CD4-positive, alpha-beta T cell treated with Interleukin-15 for 1 hour (primary cell): ENCODE measurements around the gene PLPP4.

Experiments used
- DNase-seq: peaks from one replicate; pipeline ENCODE4 v3.0.0-alpha.2; 2020

Gene PLPP4

DNA sequence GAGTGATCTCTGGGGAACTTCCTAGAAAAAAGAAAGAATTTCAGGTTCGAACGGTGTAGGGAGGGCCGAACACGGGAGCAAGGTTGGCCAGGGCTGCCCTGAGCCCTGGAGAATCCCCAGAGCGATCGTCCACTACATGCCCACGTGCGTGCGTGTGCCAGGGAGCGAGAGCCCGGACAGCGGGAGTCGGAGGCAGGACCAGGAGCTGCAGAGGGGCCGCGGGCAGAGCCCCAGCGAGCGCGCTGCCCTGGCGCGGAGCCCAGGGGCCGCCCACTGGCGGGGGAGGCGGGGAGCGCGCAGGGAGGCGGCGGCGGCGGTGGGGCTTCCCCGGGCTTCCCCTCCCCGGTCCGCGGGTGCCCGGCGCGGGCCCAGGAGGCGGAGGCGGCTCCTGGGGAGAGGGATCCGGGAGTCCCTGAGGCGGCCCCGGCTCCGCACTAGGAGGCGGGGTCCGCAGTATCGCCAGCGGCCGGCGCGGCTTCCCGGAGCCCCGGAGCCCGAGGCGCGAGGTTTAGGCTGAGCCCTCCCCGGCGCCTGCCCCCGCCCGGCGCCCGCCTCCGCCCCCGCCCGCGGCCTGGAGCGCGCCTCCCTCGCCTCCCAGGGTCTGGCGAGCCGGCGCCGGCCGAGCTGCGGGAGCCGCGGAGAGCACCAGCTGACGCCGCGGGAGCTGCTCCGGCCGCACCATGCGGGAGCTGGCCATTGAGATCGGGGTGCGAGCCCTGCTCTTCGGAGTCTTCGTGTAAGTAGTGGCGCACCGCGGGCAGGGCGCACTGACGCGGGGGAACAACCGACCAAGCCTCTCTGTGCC lies at the start of gene PLPP4:
PLPP4 (plus strand) TSS at position 602 of the 805 bp plus-strand sequence; CDS start at position 681, 79 bp downstream.
- no peak for DNase-seq

DNA sequence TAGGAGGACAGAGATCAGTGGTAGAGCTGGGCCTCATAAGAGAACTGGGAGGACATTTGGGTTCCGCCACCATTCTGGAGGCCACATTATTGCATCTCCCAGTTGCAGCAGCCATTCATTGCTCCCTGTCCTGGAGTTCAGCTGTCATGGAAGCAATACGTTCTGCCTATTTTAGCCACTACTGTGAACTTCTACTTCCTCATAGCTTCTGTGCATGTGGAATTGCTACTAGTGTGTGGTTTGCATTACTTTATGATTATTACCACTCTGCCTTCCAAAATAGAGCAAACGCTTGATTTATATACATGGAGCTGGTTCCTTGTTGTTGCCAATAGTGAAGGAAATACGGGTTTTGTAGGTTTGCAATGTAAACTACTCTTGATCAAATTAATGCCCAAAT lies 47.2 kb upstream of the PLPP4 start:
- no peak for DNase-seq

DNA sequence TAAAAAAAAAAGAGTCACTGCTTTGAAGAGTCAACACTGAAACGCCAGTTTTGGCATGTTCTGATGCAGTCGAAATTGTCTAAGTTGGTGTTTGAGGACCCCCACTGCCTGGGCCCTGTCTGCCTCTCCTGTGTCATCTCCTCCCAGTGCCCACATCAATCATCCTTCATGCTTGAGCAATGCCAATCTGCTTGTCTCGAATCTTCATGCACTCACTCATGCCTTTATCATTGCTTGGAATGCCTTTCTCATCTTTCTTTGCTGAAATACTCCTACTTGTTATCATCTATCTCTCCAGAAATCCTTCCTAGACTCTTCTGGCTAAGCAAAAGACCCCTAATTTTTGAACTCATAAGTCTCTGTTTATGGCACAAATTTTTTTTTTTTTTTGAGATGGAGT lies 42.1 kb upstream of the PLPP4 start:
- no peak for DNase-seq

DNA sequence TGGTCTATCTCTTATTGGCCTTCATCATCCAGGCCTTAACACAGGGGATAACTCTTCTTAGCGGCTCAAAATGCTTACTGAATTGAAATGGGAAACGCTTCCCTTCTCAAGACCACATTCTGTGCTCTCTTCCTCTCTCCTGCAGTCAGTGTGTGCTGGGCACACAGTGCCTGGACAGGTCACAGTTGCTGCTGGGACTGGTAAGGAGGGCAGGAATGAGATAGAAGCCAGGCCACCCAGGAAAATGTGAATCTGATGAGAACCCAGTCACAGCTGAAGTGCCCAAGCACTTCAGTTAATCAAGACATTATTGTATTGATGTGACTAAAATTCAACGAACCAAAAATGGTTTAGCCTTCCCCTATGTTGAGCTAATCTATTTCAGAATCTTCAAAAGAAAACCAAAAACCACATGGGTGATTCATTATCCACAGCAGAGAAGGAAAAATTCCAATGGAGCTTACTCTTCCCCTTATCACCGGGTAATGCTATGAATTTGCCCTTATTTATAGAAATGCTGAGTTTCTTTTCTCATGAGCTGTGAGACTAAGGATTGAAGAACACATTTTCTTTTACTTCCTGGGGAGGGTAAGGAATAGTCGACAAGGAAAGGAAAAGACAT lies 41.2 kb upstream of the PLPP4 start:
- DNase-seq: no peak

DNA sequence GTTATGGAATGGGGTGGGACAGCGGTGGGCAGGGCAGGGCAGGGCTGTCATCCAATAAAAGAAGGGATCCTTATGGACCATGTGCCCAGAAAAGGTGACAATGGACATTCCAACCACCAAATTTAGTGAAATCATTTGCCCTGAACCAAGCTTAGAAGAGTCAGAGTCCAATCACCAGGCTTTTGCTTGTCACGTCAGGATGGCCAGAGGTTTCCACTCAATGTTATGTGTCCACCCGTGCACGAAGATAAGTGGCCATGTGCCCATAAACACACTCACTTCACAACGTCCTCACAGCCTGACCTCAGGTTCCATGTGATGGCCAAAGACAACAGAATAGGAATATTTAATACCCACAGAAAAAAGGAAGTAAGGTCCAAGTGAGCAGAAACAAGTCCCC lies 36.6 kb upstream of the PLPP4 start:
- DNase-seq: no peak

DNA sequence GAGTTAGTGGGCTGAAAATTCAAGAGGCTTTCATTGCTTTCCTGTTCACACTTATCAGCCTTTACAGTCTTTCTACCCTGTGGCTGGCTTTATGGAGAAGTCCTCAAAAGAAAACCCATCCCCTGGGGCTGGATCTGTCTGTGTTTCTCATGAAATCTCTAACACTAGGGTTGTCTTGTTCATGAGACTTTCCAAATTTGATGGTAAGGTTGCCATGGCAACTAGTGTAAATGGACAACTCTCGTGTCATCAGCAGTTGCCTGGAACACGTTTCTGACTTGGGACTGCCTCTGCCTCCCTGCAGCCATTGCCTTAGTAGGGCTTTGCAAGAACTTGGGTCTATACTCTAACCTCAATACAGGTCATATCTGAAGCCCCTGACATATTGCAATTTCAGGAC lies 35.8 kb upstream of the PLPP4 start:
- no peak for DNase-seq

DNA sequence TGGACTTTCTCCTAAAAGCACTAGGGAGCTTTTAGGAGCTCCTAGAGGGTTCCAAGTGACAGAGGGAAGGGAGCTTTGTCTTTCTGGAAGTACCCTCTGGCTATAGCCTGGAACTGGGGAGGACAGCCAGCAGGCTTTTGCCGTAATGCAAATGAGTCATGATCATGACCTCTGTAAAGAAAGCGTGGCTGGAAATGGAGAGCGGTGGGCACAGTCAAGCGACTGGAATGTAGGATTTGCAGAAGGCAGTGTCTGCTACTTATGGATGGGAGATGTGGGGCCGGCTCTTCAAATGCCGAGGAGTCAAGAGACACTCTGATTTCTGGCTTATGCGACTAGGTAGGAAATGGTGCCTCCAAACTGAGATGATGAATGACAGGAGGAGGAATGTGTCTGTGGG lies 34.6 kb upstream of the PLPP4 start:
- no peak for DNase-seq

DNA sequence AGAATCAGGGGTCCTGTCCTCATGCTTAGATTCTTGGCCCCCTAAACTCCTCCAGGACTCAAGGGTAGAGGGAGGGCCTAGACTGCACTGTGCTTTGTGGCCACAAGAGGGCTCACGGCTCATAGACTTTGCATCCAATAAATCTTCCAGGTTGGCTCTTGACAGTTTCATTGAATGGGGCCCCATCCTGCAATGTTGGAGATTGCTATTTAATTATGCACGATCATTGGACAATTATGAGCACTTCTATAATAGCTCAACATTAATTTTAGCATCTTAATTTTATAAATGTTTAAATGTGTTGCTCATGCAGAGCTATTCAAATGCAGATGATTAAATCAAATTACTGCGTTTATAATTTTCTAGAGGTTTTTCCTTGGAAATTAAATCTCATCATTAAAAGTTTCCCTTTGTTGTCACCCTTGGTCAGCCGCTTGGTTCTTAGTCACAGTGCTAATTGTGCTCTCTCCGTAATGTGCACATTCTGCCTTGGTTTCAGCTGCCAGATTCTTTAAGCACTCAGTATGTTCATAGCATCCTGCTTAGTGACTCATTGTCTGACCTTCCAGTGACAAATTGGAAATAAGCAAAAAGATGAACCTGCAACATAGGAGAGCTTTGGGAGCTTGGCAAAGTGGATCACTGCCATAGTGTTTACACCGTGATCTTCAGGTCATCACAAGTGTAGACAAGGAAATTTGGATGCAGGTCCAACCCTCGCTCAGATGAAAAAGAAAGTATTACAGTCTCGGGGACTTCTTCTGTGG lies 33.4 kb upstream of the PLPP4 start:
- no peak for DNase-seq

DNA sequence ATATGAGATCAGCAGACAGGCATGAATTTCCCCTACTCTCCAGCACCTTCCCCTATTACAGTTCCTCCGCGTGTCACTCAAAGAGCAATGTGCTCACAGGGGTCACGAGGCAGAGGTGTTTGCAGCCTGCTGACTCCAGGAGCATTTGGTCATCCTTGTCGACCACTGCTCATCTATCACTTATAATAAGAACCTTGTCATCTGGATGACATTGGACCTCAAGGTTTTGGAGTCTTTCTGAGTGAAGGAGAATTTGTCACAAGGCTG lies 32.9 kb upstream of the PLPP4 start:
- no peak for DNase-seq

DNA sequence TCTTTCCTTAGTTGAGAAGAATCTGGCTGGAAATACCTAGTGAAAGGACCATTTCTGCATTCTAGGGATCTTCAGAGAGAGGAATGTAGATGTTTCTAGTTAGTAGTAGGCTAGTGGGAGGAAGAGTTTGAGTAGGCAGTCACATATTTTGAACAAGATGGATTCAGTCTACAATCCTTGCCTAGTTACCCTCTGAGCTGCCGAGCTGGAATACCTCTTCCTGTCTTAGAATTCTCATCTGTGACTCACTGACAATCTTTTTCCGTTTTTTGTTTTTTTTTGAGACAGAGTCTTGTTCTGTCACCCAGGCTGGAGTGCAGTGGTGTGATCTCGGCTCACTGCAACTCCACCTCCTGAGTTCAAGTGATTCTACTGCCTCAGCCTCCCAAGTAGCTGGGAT lies 30.7 kb upstream of the PLPP4 start:
- DNase-seq: no peak

DNA sequence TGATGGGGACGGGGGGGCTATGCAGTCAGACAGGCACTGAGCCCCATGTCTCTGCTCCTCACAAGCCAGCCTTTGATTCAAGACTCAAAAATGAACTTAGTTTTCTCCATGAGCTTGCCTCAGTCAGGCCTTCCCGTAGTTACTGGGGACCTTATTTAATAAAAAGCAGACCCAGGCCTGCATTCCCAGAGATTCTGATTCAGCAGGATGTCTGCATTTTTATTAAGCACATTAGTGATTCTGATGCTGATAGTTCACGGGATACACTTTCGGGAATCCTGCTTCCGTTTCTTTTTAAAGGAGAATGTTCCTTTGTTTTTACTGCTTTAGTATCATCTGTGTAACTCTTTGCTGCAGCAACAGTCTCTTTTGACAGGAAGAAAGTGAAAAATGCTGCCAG lies 28.3 kb upstream of the PLPP4 start:
- no peak for DNase-seq

DNA sequence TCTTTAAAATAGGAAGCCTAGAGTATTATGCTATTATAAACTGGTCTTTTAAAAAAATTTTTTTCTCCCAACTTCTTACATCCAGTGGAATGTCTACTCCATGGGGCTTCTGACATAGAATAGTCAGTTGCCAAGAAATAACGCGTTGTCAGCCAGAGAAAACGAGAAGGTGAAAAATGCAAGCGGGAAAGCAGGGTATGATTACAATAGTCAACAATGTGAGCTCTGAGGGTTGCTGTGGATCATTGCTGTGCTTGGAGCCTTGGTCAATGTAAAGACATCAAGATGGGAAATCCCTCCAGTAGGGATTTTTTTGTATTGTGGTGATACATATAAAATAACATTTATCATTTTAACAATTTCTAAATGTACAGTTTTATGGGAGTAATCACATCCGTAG lies 27.6 kb upstream of the PLPP4 start:
- DNase-seq: no peak

DNA sequence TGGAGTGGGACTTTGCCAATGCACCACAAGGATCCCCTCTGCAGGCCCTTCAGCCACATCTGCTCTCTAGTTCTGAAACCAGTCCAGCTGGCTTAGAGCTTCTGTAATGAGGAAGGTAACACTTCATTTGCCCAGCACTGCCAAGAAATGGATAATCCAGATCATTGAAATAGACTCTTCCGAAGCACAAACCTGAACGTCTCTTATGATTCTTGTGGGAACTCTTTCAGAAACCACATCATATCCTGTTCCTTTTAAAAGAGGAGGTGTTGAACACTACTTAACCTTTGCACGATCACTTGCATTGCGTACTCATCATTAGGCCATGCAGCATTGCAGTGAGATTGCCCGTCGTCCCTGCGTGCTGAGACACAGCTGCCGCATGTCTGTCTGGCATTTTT lies 25.8 kb upstream of the PLPP4 start:
- DNase-seq: no peak

DNA sequence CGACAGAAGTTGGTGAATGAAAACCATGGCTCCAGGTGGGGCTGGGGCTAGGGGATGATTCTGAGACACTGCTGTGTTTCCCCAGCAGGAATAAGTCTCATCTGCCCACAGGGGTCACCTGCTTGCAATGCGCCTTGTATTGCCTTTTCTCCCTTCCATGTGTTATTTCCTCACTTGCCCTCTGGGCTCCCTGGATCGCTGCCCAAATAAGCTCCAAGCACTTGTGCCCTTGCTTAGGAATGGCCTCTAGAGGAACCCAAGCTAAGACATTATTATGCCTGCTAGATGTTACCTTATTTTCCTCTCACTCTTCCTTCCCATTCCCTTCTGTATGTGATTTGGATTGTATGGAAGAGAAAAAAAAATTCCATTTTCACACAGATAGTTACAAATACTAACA lies 24.8 kb upstream of the PLPP4 start:
- no peak for DNase-seq

DNA sequence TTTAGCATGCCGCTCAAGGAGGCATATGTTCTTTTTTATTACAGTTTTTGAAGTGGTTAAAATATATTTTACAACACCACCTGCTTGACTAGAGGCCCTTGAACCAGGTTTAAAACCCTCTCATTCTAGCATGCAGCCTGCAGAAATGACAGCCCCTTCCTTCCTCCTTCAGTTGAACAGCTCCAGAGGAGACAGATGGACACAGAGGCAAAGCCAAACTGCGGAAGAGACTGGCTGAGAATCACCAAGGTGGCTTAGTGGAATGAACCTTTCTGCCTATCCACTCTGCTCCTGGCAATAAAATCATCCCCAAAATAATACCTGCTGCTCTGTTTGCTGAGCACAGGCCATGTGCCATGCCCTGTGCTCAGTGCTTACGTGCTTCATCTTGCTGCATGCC lies 23.9 kb upstream of the PLPP4 start:
- no peak for DNase-seq

DNA sequence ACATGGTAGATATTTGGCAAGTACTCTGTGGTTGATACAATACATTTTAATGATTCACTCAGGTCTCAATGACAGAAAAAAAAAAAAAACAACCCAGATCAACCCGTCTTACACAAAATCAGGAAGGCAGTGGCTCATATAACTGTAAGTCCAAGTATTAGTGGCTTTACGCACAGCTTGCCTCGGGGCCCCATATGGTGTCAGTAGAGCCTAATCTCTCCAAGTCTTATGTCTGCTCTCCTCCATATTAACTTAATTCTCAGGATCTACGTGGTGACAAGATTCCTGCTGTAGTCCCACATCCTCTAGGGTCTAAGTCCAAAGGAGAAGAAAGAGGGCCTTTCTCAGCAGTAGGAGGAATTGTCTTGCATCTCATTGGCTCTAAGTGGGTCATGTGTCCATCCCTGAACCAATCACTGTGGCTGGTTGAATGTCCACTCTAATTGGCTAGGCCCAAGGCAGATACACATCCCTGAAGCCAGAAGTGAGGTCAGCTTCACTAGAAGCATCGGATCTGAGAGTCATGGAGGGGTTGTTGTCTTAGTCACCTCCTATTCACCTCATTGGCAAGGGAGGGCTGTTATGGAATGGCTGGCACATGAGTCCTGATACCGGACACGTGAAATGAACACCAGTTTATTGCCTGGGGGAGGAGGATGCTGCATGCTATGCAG lies 20.5 kb upstream of the PLPP4 start:
- DNase-seq: no peak

DNA sequence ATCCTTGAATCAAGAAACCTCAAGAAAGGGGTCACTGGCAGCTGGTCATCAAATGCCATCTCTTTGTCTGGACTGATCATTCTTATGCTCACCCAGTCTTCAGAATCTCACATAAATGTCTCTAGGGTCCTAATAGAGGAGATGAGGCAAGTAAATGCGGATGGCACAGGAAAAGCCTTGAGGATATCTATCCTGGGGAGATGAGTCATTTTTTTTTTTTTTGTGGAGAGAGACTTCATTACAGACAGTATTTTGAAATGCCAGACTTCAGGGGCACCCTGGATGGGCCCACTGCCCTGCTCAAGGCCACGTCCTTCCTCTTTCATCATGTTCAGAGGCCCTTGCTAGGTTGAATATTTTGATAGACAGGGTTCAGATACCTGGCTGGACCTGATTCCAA lies 19.5 kb upstream of the PLPP4 start:
- no peak for DNase-seq

DNA sequence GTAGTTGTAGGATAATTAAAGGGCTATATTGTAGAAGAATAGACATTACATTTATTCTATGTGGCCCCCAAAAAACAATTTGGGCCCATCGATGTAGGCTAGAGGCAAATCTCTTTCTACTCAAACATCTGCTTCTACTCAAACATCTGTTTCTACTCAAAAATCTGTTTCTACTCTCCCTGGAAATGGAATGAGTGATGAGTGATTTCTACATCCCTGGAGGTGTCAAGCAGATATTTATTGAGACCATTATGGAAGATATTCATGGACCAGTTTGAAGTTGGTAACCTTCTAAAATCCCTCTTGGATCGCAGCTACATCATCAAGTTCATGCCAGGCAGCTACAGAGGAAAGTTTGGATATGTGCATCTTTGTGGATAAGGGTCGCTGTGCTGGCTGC lies 5.1 kb upstream of the PLPP4 start:
- DNase-seq: no peak

DNA sequence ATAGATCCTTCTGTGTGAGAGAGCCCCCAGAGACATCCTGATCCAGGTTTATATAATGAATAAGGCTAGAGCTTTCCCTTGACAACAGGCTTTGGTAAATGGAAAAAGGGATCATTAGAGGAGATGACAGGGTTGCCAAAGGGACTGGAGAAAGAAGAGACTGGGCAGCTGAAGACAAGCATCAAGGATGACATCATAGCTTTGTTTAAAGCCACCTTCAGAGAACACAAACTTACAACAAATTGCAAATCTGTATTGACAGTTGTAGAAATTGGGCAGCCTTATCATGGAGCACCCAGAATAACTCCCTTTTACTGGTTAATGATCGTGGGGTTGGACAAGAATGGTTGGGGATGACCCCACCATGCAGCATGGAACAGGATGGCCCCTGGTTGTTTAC lies 3.7 kb upstream of the PLPP4 start:
- DNase-seq: no peak

DNA sequence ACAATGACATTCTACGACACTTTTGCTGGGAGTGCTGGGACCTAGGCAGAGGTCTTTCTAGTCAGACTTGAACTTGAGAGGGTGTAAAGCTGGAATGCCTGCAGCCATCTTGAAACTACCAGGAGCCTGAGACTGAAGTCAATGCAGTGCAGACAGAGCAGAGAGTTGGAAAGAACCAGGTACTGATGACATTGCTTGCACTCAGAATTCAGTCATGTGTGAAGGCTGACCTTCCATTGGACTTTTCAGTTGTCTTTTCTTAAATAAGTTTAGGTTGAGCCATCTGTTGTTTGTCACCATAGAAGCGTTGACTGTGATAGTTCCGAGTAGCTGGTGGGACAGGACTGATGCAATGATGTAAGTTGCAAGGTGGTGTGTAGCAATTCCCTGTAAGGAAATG lies 3.1 kb upstream of the PLPP4 start:
- no peak for DNase-seq

DNA sequence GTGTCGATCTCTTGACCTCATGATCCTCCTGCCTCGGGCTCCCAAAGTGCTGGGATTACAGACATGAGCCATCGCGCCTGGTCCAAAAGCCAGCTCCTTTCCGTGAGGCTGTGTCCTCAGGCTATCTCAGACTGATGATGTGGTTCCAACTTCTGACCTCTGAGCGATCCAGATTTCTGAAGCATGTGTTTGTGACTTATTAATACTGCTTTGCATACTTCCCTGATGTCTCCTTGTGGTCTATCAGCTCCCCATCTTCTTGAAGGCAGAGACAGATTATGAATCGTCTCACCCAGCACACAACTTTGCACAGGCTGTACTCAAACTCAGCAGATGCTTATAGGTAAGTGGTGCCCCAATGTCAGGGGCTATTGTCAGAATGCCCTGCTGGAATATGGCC lies 2.0 kb upstream of the PLPP4 start:
- DNase-seq: no peak

DNA sequence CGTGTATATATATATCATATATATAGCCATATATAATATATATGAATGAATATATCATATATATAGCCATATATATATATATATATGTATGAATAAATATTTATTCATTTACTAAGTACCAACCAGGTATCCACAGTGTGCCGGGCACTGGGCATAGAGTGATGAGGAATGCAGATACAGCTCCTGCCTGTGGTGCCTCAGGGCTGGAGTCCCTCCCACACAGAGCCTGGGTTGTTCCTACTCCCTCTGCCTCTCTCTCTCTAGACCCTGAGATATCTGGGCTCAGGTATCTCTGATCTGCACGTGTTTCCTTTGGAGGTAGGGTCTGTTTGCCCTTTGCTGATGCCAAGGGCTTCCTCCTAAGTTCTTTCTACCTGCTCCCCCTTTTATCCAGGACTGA lies 1.4 kb upstream of the PLPP4 start:
- no peak for DNase-seq

DNA sequence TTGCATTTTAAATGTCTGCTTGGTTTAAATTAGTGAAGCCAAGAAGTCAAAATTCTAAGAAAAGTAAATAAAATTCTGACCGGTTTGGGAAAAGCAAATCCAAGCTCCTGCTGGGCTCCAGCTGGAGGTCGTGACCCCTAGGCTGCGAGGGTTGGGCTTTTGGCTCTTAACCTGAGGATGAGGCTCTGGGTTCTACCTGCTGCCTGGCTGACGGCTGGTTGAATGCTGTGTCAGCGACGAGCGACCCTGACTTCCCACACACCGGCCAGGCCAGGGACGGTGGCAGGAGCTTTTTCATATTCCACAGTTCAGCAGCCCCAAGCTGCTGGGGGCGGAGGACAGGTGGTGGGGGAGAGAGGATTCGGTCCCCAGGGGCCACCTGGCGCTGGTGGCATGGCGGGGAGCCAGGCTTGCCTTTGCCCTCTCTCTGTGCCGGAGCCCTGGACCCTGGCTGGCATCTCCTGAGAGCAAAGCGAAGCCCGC lies 843 bp upstream of the PLPP4 start:
- DNase-seq: no peak
